ENCODE measurements around the gene PRPF18.

DNA sequence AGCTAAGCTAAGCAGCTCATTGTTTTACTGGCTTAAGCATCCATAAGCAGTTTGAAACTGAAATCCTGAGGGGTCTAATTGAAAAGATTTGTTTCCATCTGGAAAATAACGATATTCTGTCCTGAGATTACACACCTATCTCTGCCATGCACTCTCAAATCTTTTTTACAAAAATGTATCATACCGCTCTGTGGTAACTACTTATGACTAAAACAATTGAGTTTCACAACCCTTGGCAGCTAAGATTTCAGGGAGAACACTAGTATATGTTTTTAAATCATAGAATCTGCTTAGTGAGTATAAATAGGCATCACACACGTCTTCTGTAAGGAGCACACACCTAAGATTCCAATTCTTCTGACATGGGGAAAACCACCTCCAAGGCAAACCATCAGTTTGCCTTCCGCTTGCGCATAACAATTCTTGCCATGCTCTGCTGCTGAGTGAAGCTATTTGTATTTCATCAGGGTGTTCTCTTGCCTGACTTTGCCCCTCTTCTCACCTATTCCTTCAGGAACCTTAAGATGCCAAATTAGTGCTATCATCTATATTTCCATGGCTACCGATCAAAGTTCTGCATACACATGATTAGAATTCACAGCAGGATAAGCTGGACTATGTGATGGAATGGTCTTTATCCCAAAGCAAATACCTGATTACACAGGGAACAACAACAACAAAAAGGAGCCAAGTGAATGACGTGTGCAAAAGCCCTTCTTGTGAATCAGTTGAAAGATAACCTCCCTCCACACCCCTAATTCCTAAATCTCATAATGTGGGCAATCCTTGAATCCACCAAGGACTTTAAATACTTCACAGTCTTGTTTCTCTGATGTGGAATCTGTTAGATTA is 40.9 kb downstream of the PRPF18 start:
- TF ChIP-seq, protein P1, sequence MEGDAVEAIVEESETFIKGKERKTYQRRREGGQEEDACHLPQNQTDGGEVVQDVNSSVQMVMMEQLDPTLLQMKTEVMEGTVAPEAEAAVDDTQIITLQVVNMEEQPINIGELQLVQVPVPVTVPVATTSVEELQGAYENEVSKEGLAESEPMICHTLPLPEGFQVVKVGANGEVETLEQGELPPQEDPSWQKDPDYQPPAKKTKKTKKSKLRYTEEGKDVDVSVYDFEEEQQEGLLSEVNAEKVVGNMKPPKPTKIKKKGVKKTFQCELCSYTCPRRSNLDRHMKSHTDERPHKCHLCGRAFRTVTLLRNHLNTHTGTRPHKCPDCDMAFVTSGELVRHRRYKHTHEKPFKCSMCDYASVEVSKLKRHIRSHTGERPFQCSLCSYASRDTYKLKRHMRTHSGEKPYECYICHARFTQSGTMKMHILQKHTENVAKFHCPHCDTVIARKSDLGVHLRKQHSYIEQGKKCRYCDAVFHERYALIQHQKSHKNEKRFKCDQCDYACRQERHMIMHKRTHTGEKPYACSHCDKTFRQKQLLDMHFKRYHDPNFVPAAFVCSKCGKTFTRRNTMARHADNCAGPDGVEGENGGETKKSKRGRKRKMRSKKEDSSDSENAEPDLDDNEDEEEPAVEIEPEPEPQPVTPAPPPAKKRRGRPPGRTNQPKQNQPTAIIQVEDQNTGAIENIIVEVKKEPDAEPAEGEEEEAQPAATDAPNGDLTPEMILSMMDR (IDR thresholded peaks at IDR 0.05): no peak
- TF ChIP-seq POLR2AphosphoS5 (IDR thresholded peaks at IDR 0.05) (no peak), POLR2A (IDR thresholded peaks at IDR 0.05) (no peak)
